NCI-H1092 (cell line): Measurements from ENCODE around the gene ALG6.

ENCODE experiments used
- DNase-seq: peaks from one replicate; lab custom pipeline; 2025; lab: John Stamatoyannopoulos, UW

The ALG6 gene

DNA sequence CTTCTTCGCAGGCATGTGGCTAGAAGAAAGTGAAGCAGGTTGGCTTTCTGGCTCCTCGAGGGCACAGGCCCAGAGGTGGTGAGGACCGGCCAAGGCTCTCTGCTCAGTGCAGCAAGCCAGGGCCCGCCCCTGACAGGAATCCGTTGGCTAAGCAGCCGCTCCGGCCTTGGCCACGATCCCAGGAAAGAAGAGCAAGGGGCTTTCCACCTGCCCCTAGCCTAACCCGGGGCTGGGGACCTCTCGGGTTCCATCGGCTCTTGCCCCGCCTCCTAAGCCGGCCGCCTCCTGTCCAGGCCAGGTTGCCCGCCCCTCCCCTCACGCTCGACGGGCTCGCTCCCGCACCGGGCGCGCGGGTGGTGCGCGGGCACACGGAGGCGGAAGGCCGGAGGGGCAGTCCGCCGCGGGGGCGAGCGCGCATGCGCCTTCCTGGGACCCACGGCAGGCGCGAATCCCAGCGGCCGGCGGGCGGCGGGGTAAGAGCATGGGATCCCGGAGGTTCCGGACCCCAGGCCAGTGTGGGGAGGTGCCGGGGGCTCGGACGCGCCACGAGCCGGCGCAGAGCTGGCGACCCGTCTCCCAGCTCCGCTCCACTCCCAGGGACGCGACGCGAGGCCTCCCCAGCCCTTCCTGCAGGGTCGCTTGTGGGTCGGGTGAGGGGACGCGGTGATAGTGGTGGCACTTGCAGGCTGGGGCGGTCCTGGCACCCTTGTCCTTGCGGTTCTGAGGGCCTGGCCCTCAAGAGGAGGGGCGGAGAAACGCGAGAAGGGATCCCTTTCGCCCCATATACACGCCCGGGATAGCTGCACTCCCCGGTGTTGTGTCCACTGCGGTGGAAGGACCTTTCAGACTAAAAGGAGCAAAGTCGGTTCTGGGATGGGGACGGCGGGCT, at the start of gene ALG6:
ALG6 (plus strand) TSS at position 413 of the 889 bp plus-strand sequence. CDS start 3,351 bp downstream, outside the sequence.
- peak; percentile 89 for DNase-seq

DNA sequence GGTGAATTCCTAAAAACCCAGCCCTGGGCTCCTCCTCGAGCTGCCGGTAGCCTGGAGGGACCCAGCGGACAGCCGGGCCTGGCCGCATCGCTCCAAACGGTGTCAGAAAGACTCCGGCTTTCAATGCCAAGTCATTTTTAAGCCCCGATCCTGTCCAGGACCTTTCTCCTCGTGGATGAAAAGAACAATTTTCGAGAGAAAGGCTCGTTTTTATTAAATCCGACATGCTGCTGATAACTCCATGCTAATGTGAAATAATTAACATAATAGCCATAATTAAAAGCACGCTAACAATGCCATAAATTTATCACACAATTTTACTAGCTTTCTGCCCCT, 49.6 kb upstream of the ALG6 start:
- DNase-seq: no peak

- DNase-seq: no peak
Measured at GRCh38 chr1:63318201-63318979, 49.0 kb upstream of the ALG6 start.

- DNase-seq: no peak
Measured at GRCh38 chr1:63319046-63320021, 48.1 kb upstream of the ALG6 start.

GRCh38 chr1:63320022-63320721, 47.3 kb upstream of the ALG6 start:
- no peak for DNase-seq

DNA sequence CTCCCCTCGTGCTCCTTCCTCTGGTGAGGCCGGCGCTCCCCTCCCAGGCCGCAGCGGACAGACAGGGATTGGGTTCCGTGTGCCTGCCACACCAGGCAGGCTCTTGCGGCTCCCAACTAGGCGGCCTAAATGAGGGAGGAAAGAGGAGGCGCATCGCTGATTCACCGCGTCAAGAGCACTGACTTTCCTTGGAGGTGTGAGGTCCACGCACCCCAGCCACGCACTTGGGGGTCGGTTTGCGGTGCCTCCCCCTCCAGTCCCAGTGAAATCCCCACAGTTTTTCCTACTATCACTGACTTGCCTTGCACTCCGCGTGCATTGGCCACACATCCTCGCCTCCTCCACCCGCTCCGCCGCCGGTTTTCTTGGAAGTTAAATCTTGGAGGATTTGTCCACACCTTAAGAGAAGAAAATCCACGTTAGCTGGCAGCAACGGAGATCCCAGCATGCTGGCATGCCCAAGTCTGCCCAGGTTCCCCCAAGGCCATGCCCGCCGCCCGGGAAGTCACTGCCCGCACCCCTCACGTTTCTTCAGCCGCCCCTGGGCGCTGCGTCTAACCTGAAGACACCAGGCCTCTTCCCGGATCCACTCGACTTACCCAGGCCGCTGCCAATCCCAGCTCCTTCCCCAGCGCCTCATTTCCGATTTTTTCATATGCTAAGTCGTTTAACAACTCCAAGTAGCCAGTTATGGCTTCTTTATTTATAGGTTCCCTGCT, 46.2 kb upstream of the ALG6 start:
- no peak for DNase-seq

GRCh38 chr1:63321785-63322113, 45.7 kb upstream of the ALG6 start:
- DNase-seq: no peak

GRCh38 chr1:63322114-63322943, 45.1 kb upstream of the ALG6 start, which contains the start of gene FOXD3:
Gene FOXD3, plus strand, starts transcription at chr1:63322567. Its CDS starts 492 bp downstream, at chr1:63323059.
- DNase-seq: no peak

GRCh38 chr1:63322944-63323864, 44.2 kb upstream of the ALG6 start:
- DNase-seq: peak; percentile 5

GRCh38 chr1:63323865-63324778, 43.3 kb upstream of the ALG6 start:
- DNase-seq: no peak

- no peak for DNase-seq
Measured at GRCh38 chr1:63324779-63325119, 42.7 kb upstream of the ALG6 start.

- no peak for DNase-seq
Measured at GRCh38 chr1:63325279-63325985, 42.0 kb upstream of the ALG6 start.

- no peak for DNase-seq
Measured at GRCh38 chr1:63326106-63326472, 41.3 kb upstream of the ALG6 start.

GRCh38 chr1:63326473-63327380, 40.7 kb upstream of the ALG6 start:
- DNase-seq: no peak

DNA sequence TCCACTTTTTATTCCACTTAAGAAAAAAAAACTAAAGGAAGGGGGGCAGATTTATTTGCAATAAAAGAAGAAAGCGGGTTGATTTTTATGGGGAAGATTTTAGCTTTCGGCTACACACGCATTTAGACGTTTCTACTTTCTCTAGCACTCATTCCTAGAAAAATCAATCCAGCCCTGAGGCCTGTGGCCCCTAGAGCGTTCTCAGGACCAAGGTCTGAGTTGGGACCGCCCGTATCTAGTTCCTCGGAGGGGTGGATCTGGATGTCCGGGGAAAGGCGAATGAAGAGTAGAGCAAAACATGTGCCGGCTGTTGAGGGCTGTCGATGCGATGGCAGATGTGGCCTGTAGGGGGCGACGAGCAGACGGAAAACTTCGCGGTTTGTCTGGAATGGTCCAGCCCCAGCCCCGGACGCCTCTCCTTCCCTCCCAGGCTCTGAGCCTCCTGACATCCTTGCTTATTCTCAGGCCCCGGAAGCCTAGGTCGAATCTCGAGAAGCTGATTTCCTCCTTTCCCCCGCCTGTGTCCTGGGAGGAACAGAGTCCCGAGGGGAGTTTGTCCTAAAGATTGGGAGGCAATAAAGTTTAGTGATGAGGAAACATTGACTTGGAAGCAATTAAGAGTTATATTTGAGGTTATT, 39.9 kb upstream of the ALG6 start:
- DNase-seq: peak; percentile 3

DNA sequence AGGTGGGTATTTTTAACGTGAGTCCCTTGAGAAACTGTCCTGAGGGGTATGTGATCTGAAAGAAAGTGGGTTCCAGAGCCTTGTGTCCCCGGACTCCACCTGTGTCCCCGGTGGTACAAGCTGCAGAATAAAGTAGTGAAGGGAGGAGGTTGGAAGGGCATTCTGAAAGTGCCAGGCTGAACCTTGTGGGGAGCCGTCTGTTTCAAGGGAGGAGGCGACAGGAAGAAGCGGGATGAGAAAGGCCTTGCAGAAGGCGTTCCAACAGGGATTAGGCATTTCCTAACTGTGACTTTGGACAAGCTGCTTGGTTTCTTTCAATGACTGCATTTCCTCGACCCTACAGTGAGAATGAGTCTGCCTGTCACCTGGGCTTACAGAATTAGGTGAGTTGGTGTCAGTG, 39.3 kb upstream of the ALG6 start:
- DNase-seq: no peak
